Fibroblast of skin of left biceps (primary cell): Measurements from ENCODE around the gene KMT2E.

Source experiments
- DNase-seq, 2 experiments: peaks; one replicate each; pipeline ENCODE4 v3.0.0-alpha.2; 2013; ENCODE audit warnings: low read depth in 2 of 2

The KMT2E gene

GRCh38 chr7:105009667-105010503 is 4.1 kb upstream of the KMT2E start:
- DNase-seq = no peak

- no peak for DNase-seq
Observed at GRCh38 chr7:105010504-105011130, 3.4 kb upstream of the KMT2E start.

GRCh38 chr7:105011141-105011830 is 2.7 kb upstream of the KMT2E start:
- no peak for DNase-seq

GRCh38 chr7:105011831-105012502 is 2.0 kb upstream of the KMT2E start:
- DNase-seq = no peak

- peak; percentile 96 to 97 for DNase-seq
Observed at GRCh38 chr7:105012503-105013220, 1.3 kb upstream of the KMT2E start.

- DNase-seq = peak; percentile 90 to 91
Observed at GRCh38 chr7:105013221-105013815, 687 bp upstream of the KMT2E start.

- DNase-seq = no peak
Observed at GRCh38 chr7:105014693-105015389, 836 bp downstream of the KMT2E start.

GRCh38 chr7:105015390-105015965 is 1.5 kb downstream of the KMT2E start:
- no peak for DNase-seq

GRCh38 chr7:105016068-105016708 is 2.2 kb downstream of the KMT2E start:
- DNase-seq = no peak

GRCh38 chr7:105016709-105017656 is 3.0 kb downstream of the KMT2E start:
- no peak for DNase-seq

- DNase-seq = no peak
Observed at GRCh38 chr7:105017657-105018365, 3.8 kb downstream of the KMT2E start.

GRCh38 chr7:105019269-105019668 is 5.3 kb downstream of the KMT2E start:
- DNase-seq = no peak

GRCh38 chr7:105020926-105021325 is 6.9 kb downstream of the KMT2E start:
- no peak for DNase-seq

GRCh38 chr7:105021352-105021751 is 7.3 kb downstream of the KMT2E start:
- DNase-seq = no peak

- no peak for DNase-seq
Observed at GRCh38 chr7:105021967-105022366, 8.0 kb downstream of the KMT2E start.

GRCh38 chr7:105022458-105022857 is 8.5 kb downstream of the KMT2E start:
- DNase-seq = no peak

- DNase-seq = no peak
Observed at GRCh38 chr7:105024734-105025133, 10.7 kb downstream of the KMT2E start.

GRCh38 chr7:105026750-105027149 is 12.7 kb downstream of the KMT2E start:
- no peak for DNase-seq
